DMS114 treated with DMSO at 0.1 percent for 48 hours (cell line): Measurements from ENCODE around the gene ABCB4.

Experiments used
- DNase-seq: peaks from one replicate; lab custom pipeline; 2025; ENCODE audit not compliant: unreplicated experiment; lab: John Stamatoyannopoulos, UW

The ABCB4 gene

DNA sequence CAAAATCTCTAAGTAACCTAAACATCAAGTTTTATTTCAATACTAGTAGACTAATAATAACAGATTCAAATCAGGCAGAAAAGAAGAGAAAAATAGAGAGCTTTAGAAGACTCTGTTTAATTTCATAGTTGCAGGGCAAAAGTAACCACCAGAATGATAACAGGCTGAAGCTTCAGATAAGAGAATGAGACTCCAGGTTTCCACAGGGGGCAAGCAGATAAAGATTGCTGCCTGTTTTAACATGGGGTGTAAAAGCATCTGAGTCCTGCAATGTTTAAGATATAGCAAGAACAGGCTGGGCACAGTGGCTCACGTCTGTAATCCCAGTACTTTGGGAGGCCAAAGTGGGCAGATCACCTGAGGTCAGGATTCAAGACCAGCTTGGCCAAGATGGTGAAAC, 119.0 kb downstream of the ABCB4 start:
- no peak for DNase-seq

DNA sequence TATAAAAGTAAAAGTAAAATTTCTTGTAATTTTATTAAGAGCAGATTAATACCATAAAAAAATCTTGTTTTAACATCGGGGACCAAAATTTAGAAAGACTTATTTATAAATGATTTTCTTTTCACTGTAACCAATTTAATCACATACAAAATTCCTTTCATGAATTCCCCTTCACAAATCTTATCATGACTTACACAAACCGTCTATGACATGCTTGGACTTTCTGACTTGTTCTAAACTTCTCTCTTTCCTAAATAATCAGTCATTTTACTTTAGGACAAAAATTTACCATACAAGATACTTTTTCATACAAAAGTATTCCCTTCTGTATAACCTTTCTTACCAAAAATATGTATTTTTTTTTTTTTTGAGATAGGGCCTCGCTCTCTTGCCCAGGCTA, 120.7 kb downstream of the ABCB4 start:
- peak; percentile 14 for DNase-seq
